Activated T-cell treated with anti-CD3 and anti-CD28 coated beads, Interleukin-2, amount 50 U/mL, for 48 hours (primary cell): Measurements from ENCODE around the gene RNF217.
"Not testable (repeated sequence)": the region's sequence is repeated elsewhere in the genome, so short reads cannot be mapped to it uniquely, and the experiment has no call there.

Experiments used
- DNase-seq, 2 experiments: peaks; one replicate each; pipeline ENCODE4 v3.0.0-alpha.2; 2020

Gene RNF217

DNA sequence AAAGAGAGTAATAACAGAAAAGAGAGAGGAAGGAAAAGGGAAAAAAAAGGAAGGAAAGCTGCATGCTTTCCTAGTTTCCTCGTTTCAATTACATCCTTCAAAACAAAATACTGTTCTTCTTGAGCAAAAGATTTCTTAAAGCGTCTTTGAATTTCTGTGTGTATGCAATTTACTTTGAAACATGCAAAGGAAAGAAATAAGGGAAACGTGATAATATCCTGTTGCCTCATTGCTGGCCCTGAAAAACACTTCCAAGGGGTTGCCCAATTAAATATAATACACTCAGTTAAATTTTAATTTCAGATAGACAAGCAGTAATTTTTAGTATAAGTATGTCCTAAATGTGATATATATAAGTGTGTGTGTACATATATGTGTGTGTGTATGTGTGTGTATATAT lies 140.2 kb downstream of the RNF217 start:
- no peak for DNase-seq

DNA sequence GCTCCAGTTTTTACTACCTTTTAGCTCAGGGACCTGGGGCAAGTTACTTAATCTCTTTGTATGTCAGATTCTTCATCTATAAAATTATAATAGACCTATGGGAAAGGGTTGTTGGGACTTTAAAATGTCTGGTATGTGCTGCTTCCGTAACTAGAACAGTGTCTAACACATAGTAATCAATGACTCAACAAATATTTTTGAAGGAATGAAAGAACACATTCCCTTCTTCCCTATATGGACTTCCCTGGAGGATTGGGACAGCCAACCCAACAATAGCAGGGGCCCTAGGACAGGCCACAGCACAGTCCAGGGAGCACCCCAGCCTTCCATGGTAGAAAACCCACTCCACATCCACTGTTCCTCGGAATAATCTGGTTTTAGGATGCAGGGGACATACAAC lies 140.7 kb downstream of the RNF217 start:
- DNase-seq: no peak

DNA sequence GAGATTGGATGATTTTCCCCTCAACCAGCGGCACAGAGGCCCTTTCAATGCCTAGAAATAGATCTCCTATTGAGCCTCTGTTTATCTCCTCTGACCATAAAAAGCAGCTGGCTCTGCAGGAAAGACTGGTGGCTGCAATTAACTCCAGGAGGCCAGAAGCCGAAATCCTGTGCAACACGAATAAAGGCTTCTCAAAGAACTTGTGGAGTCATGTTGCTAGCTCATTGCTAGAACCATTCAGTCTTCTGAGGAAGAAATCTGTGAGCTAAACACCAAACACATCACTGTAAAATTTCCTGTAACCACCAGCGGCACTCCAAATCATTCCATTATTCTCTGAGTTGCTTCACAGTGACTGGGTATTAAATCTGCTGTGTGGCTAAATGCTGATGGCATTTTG lies 142.2 kb downstream of the RNF217 start:
- DNase-seq: no peak

DNA sequence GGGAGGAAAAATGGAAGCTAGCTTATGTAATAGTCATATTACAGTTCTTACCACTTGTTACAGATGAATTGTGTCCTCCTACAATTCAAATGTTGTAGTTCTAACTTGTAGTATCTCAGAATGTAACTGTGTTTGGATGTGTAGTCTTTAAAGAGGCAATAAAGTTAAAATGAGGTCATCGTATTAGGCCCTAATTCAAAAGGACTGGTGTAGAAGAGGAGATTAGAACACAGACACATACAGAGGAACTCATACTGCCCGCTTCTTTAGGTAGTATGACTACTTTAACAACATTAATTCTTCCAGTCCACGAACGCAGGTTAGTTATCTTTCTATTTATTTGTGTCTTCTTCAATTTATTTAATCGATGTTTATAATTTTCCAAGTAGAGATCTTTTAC lies 144.8 kb downstream of the RNF217 start:
- no peak for DNase-seq

DNA sequence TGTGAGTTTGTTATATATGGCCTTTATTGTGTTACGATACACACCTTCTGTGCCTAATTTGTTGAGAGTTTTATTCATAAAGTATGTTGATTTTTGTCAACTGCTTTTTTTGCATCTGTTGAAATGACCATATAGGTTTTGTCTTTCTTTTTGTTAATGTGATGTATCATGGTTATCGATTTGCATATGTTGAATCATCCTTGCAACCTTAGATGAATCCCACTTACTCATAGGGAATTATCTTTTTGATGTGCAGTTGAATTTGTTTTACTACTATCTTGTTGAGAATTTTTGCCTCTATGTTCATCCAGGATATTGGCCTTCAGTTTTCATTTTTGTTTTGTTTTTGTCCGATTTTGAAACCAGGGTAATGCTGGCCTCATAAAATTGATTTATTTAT lies 145.7 kb downstream of the RNF217 start:
- no peak for DNase-seq

DNA sequence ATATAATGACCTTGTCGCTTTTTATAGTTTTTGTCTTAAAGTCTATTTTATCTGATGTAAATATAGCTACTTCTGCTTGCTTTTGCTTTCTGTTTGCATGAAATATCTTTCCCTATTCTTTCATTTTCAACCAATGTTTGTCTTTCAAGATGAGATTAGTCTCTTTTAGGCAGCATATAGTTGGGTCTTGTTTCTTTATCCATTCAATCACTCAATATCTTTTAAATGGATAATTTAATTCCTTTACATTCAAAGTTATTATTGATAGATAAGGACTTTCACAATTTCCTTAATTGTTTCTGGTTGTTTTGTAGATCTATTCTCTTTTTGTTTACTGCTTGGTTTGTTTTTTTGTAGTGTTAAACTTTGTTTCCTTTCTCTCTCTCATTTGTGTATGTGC lies 147.8 kb downstream of the RNF217 start:
- no peak for DNase-seq

DNA sequence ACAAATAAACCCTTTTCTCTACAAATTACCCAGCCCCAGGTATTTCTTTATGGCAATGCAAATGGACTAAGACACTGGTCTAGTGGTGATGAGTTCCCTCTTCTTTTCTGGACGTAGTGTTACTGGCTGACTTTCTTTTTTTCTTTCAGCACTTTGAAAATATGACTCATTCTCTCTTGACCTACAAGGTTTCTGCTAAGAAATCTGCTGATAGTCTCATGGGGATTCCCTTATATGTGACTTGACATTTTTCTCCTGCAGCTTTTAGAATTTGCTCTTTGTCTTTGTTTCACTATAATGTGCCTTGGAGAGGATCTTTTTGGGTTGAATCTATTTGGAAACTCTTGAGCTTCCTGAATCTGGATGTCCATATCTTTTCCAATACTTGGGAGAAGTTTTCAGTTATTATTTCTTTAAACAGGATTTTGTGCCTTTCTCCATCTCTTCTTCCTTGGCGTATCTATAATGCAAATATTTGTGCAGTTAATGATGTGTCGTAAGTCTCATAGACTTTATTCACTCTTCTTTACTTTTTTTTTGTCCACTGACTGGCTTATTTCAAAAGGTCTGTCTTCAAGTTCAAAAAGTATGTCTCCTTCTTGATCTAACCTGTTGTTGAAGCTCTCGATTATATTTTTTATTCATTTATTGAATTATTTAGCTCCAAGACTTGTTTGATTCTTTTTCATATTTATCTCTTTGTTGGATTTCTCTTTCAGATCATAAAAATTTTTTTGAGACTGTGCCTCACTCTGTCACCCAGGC lies 149.2 kb downstream of the RNF217 start:
- no peak for DNase-seq

DNA sequence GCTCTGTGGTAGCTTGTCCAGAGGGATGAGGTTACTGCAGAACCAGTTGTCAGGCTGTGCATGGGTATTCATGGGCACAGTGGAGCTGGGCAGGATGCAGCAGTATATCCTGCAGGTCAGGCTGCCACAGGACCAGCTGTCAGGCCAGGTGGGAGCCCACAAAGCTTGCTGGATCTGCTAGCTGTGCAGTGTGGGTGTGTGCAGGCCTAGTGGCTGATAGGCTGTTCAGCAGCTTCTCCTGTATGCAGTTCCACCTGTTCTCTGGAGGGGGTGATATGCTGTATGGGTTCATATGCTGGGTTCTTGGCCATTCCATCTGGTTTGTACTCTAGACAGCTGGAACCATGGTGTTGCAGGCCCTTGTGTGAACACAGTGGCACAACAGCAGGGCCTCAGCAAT lies 150.7 kb downstream of the RNF217 start:
- no peak for DNase-seq

DNA sequence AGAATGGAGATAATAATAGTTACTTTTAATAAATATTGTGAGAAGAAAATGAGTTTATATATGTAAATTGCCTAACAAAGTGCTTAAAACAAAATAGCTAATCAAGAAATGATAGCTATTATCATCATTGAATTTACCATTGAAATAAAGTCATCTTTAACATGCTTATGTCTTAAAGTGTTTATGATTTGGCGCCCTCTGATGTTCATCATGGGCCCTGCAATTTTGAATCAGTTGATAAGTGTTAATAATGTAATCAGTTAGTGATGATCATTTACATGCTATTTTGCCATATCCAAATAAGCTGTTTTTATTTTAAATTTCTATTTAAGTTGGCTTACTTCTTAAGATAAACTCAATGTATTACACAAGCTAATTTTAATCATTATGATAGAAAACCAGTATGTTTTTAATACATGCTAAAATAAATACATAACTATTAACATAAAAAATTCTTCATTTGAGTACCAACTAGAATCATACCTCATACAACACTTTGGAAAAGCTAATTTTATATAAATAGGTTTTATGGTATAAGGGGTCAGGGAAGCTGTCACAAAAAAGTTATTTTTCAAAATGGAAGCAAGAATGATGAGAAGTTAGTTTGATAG lies 152.1 kb downstream of the RNF217 start:
- peak; percentile 43 to 49 for DNase-seq

DNA sequence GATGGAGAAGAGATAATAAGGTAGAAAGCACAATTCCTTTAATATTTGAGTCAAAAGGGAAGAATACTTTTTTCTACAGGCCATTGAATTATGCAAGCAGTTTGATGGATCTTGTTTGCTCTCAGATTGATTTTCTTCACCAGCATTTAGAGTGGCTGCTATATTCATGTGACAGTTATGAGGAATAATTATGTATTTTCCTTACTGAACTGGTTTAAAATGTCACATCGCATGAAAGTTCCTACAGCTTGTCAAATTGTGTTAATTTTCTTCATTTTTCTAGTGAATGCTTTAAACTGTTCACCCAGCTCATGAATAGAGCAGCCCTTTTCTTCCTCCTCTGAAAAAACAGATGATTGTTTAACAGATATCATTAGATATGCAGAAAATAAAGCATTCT lies 153.9 kb downstream of the RNF217 start:
- no peak for DNase-seq

DNA sequence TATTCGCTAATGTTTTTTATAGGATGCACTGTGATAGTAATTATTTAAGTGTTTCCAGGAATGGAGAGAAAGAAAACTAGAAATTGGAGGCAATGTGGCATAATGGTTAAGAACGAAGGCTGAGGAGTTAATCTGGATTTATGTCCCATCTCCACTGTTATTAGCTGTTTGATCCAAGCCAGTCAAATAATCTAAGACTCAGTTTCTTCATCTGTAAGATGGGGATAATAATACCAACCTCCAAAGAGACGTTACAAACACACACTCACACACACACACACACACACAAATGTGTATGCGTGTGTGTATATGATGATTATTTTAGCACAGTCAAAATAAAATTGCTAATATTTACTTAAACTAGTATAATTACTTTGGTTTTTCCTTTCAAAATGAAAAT lies 154.5 kb downstream of the RNF217 start:
- DNase-seq: no peak

DNA sequence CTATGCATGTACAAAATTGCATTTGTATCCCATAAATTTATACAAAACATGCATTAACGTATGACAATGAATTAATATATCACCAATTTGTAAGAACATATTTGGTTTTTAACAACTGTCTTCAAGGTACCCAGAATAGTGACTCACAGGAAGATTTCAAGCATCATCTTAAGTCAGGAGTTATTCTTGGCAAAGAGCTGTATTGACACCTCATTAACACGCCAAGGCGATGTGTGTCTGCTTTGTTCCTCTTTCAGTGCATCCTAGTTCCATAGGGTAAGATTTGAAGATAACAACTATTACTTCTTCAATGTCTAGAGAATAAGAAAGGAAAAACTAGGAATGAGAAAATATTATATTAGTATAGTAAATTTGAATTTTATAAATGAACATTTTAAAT lies 155.6 kb downstream of the RNF217 start:
- DNase-seq: no peak

DNA sequence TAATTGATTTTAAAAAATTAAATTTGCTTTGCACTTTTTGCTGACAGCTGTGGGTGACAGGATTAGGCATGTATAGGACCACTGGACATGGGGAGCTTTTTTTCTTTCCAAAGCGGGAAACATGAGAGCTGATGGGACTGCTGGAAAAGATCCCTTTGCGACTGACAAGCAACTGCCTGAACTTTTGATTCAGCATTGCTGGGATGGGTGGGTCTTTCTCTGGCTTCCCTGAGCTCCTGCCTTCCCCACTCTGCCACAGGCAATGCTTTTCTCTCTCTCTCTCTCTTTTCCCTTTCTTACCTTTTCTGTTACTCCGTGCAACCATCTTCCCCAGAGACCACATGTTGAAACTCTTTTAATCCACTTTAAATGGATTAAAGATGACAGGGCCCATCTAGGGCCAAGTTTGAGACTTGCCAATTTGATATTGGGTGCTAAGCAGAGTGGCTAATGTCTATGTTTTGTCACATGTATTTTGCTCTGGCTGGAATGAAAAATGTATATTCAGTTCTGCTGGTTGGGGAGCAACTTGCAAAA lies 157.9 kb downstream of the RNF217 start:
- no peak for DNase-seq

DNA sequence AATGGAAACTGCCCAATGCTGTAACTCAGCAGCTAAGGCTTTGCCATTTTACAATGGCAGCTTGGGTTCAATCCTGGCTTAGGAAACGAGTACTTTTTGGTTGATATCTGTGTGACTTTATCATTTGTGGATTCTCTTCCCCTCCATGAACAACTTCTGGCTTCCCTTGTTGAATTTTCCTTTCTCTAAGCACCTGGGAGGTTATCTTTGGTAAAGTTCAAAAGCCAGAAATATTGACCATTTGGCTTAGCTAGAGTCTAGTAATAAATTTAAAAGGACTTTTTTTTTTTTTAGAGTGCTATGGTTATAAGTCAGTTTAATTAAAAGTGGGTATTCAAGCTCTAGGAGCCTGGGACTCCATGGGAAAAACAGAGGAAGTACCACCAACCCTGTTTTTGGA lies 159.7 kb downstream of the RNF217 start:
- no peak for DNase-seq

DNA sequence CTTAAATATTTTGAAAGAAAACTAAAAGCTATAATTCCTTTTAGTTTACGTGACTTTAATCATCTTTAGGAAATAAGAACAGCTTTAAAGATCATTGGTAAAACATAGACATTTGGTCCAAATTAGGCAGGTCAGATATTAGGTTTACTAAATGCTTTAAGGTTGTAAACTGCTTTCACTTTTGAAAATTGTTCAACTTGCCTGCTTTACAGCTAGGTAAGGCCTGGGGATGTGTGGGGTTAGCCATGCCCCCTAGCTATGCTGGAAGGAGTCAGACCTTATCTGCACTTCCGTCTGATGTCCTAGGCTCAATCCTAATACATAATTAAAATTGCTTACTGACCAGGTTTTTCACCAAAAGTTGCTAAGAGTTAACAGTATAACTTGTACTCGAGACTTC lies 160.8 kb downstream of the RNF217 start:
- DNase-seq: no peak

DNA sequence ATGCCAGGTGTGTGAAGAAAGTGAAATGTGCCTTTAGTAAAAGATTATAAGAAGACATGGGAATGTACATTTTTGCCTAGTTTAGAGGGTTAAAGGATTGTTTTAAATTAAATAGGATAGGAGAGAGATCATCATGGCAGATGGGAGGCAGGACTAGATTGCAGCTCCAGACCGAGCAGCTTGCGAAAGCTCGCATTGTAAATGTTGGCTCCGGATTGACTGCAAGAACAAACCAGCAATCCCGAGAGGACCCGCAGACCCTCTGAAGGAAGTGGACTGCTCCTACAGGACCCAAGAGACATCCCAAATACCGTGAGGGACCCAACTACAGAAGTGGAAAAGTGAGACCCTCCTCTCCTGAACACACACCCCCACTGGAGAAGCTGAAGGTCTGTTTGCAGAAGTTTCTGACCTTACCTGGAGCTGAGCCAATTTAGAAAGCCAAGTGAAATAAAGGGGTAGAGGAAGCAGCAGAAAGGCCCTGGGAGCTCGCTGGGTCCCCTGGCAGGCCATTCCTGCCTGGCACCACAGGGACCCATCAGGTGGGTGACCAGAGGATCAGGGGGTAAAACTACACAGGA lies 161.3 kb downstream of the RNF217 start:
- no peak for DNase-seq

DNA sequence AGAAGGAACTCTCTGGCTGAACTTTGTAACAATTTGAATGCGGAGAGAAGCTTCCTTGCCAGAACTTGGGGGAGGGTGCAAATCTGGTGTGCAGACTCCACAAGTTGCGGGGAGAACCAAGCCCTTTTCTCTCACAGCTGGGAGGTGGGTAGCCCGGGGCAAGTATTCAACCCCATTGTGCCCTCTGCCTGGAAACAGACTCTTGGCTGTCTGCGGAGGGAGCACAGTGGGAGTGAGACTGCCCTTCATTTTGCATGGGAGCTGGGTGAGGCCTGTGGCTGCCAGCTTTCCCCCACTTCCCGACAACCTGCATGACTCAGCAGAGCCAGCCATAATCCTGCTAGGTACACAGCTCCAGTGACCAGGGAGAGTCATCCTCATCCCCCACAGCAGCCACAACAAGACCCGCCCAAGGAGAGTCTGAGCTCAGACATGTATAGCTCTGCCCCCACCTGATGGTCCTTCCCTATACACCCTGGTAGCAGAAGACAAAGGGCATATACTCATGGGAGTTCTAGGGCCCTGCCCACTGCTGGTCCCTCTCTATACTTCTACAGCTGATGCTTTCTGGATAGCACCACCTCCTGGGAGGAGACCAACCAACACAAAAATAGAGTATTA lies 161.9 kb downstream of the RNF217 start:
- DNase-seq: no peak

DNA sequence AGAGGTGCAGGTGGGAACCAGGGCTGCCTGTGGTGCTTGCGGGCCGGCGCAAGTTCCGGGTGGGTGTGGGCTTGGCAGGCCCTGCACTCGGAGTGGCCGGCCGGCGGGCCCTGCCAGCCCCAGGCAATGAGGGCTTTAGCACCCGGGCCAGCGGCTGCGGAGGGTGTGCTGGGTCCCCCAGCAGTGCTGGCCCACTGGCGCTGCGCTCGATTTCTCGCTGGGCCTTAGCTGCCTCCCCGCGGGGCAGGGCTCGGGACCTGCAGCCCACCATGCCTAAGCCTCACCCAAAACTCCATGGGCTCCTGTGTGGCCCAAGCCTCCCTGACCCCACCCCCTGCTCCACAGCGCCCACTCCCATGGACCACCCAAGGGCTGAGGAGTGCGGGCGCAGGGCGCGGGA lies 163.6 kb downstream of the RNF217 start:
- DNase-seq: not testable (repeated sequence)

DNA sequence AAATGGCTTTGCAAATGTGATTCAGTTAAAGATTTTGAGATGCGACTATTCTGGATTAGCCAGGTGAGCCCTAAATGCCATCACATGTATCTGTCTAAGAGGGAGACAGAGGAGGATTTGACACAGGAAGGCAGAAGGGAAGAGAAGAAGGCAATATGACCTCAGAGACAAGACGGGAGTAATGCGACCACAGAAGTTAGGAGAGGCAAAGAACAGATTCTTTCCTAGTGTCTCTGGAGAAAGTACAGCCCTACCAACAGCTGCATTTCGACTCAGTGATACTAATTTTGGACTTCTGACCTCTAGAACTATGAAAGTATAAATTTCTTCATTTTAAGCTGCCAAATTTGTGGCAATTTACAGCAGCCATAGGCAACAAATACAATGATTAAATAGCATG lies 167.1 kb downstream of the RNF217 start:
- no peak for DNase-seq

DNA sequence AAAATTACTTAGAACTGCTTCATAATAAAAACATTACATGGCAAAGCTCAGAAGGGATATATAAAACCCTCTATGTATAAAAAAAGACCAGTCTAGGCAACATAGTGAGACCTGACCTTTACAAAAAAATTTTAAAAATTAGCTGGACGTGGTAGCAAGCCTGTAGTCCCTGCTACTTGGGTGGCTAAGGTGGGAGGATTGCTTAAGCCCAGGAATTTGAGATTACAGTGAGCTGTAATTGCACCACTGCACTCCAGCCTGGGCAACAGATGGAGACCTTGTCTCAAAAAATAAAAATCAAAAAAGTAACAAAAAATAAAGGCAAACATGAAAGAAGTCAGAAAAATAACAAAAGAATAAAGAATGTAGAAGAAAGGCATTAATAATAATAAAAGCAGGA lies 169.8 kb downstream of the RNF217 start:
- DNase-seq: no peak

DNA sequence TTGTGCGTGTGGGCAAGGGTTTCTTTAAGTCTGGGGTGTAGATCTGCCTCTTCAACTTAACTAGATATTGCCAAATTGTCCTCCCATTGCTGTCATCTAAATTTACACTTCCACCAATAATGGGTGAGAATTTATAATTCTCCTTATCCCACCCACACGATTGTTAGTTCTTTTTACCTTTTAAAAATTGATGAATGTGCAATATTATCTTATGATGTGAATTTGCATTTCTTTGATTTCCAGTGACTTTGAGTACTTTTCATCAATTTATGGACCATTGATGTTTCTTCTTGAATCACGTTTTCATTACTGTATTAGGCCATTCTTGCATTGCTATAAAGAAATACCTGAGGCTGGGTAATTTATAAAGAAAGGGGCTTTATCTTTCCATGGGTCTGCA lies 174.1 kb downstream of the RNF217 start:
- no peak for DNase-seq

DNA sequence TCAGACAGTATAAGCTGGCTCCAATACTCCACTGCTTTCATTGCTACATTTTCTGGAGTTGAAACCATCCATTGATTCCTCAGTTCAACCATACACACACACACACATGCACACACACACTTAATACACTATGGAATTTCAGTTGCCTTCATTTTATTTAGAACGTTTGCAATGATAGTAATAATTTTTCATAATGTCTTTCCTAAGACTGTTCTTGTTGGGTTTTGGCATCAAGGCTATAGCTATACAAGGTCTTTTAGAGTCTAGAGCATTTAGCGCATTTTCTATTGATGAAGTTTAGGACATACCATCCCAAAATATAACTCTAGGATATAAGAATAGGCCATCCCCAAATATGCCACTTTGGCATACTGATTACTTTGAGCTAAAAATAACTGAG lies 175.8 kb downstream of the RNF217 start:
- no peak for DNase-seq

DNA sequence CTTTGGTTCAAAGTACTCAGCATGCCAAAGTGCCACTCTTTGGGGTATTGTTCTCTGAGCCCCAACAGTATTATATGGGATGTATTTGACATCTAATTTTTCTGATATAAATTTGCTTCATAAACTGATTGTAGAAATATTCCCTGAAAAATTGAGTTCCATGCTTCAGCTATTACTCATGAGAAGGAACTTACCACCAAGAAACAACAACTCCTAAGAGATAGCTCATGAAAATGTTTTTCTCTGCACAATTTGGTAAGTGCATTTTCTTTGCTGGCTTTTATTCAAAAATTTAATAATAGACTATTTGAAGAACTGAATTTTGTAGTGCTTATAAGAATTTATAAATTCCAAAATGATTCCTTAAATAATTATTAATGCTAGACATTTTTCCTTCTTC lies 178.6 kb downstream of the RNF217 start:
- DNase-seq: no peak
